ENCODE results near the gene UBE2J2. TPM values are rescaled to one million over a fixed set of nuclear protein-coding genes. Genes with fewer than 3 reads are reported as not detected.

The UBE2J2 gene
- total RNA-seq, 4 donors from 2014 or later: 33.0 to 58.4 (median 36.2) TPM

GRCh38 chr1:1286313-1287261, 12.9 kb upstream of the UBE2J2 start:
- TF ChIP-seq CTCF (IDR thresholded peaks at IDR 0.05) (no peak), POLR2A (IDR thresholded peaks at IDR 0.05) (no peak)
- intact Hi-C loops (cut with DNase I): no loop called here
- H3K4me1 ChIP-seq: peaks cover 11 to 12% of the 10 kb centered on the region in 2 donors
- no peaks in the 10 kb centered on the region for H3K27me3 ChIP-seq
- no peak overlapping the region for H3K27ac ChIP-seq
- no peak overlapping the region for H3K4me3 ChIP-seq (replicated peaks in 1 of 3)
- no peaks in the 10 kb centered on the region for H3K36me3 ChIP-seq
- no peak for DNase-seq
- no peaks in the 10 kb centered on the region for H3K9me3 ChIP-seq
- 20 to 69% methylated on average over 1 to 13 of the region's 50 CpGs for WGBS, 2 donors

DNA sequence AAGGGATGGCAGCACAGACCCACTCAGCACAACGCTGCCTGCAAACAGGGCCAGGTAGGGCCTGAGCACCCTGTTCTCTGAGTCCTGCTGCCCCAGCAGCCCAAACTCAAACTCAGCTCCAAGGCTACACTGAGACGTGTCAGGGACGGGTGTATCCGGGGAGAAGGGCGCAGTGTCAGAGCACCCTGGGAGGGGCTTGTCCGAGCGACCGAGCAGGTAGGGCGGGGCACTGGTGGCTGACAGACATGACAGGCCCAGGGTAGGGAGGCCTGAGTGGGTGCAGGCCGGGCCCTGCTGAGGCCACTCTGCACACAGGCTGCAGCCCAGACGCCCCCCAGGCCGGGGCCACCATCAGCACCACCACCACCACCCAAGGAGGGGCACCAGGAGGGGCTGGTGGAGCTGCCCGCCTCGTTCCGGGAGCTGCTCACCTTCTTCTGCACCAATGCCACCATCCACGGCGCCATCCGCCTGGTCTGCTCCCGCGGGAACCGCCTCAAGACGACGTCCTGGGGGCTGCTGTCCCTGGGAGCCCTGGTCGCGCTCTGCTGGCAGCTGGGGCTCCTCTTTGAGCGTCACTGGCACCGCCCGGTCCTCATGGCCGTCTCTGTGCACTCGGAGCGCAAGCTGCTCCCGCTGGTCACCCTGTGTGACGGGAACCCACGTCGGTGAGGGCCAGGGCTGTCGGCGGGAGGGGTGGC, 12.1 kb upstream of the UBE2J2 start:
- DNase-seq: no peak
- H3K36me3 ChIP-seq: no peaks in the 10 kb centered on the region

GRCh38 chr1:1285102-1285571, 11.5 kb upstream of the UBE2J2 start:
- no peak for DNase-seq
- no peaks in the 10 kb centered on the region for H3K27me3 ChIP-seq
- no peaks in the 10 kb centered on the region for H3K36me3 ChIP-seq
- no peak overlapping the region for H3K4me3 ChIP-seq (replicated peaks in 1 of 3)
- TF ChIP-seq POLR2A (IDR thresholded peaks at IDR 0.05) (no peak), CTCF (IDR thresholded peaks at IDR 0.05) (no peak)
- H3K27ac ChIP-seq: no peak overlapping the region
- 95 to 100% methylated on average over 1 to 8 of the region's 22 CpGs for WGBS, 2 donors
- no peaks in the 10 kb centered on the region for H3K9me3 ChIP-seq
- intact Hi-C loops (cut with DNase I): no loop called here
- peaks cover 6 to 11% of the 10 kb centered on the region in 2 donors for H3K4me1 ChIP-seq

More for the DNA sequence above, 12.1 kb upstream of the UBE2J2 start:
- TF ChIP-seq POLR2A (IDR thresholded peaks at IDR 0.05) (no peak), CTCF (IDR thresholded peaks at IDR 0.05) (no peak)
- WGBS, 2 donors: 22 to 42% methylated on average over 11 to 19 of the region's 37 CpGs
- intact Hi-C loops (cut with DNase I): no loop called here
- H3K4me1 ChIP-seq: peaks cover 6 to 11% of the 10 kb centered on the region in 2 donors
- H3K27me3 ChIP-seq: no peaks in the 10 kb centered on the region
- H3K27ac ChIP-seq: no peak overlapping the region
- H3K4me3 ChIP-seq (replicated peaks in 1 of 3): no peak overlapping the region
- H3K9me3 ChIP-seq: no peaks in the 10 kb centered on the region

GRCh38 chr1:1284221-1285101, 10.8 kb upstream of the UBE2J2 start:
- no peak for DNase-seq
- no peaks in the 10 kb centered on the region for H3K9me3 ChIP-seq
- H3K27ac ChIP-seq: no peak overlapping the region
- no peak overlapping the region for H3K4me3 ChIP-seq (replicated peaks in 1 of 3)
- no peaks in the 10 kb centered on the region for H3K36me3 ChIP-seq
- no peak for TF ChIP-seq CTCF (IDR thresholded peaks at IDR 0.05)
- no peak for TF ChIP-seq POLR2A (IDR thresholded peaks at IDR 0.05)
- peaks cover 6 to 11% of the 10 kb centered on the region in 2 donors for H3K4me1 ChIP-seq
- WGBS, 2 donors: 81 to 93% methylated on average over 17 to 19 of the region's 32 CpGs
- intact Hi-C loops (cut with DNase I): no loop called here
- H3K27me3 ChIP-seq: no peaks in the 10 kb centered on the region
